NCI-H510A treated with DMSO at 0.1 percent for 48 hours (cell line): ENCODE results near the gene AGPAT1.
"Not testable (repeated sequence)": the region's sequence is repeated elsewhere in the genome, so short reads cannot be mapped to it uniquely, and the experiment has no call there.

Experiments
- DNase-seq: peaks from one replicate; lab custom pipeline; 2025; lab: John Stamatoyannopoulos, UW

AGPAT1 gene, protein sequence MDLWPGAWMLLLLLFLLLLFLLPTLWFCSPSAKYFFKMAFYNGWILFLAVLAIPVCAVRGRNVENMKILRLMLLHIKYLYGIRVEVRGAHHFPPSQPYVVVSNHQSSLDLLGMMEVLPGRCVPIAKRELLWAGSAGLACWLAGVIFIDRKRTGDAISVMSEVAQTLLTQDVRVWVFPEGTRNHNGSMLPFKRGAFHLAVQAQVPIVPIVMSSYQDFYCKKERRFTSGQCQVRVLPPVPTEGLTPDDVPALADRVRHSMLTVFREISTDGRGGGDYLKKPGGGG

GRCh38 chr6:32175711-32176475 is at the start of gene AGPAT1:
TSS of gene AGPAT1 (minus strand) at chr6:32176084. CDS start at chr6:32171496, 4,588 bp downstream.
- peak; percentile 99 for DNase-seq

GRCh38 chr6:32224696-32225095 is 48.8 kb upstream of the AGPAT1 start:
- no peak for DNase-seq

- no peak for DNase-seq
Measured at GRCh38 chr6:32223258-32224235, 47.7 kb upstream of the AGPAT1 start, which contains the start of gene NOTCH4. TSS of gene NOTCH4 (minus strand) at chr6:32224067. CDS start at chr6:32223928, 139 bp downstream.

- DNase-seq = no peak
Measured at GRCh38 chr6:32222333-32223230, 46.7 kb upstream of the AGPAT1 start.

DNA sequence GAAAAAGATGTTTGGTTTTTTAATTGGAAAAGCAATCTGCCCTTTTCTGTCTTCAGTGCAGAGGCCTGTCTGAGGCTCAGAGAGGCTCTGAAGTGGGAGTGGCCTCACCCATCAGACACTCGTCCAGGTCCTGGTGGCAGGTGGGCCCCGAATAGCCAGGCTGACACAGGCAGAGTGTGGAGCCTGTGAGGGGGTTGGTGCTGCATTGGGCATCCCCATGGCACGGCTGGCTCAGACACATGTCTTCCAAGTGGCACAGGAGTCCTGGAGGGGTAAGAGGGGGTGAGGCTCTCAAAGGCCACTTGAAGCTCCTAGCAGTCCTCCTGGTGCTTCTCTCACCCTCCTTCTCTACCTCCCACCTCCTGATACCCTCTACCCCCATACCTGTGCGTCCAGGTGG is 44.1 kb upstream of the AGPAT1 start:
- no peak for DNase-seq

DNA sequence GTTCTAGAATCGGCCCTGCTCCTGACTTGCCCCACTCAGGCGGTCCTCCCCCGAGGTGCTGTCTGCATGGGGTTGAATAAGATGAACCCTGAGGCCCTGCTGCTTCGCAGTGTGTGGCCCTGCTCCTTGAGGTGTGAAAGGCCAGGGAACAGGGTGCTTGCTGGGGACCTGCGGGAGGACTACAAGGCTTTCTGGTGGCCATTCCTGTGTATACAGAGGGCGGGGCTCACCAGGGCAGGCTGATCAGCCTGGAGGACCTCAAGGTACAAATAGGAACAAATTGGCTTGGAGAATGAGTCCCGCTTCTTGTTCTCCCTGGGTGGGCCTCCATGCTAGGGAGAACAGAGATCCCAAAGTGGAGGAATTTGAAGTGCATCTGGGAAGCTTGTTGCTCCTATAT is 42.3 kb upstream of the AGPAT1 start:
- DNase-seq = no peak

DNA sequence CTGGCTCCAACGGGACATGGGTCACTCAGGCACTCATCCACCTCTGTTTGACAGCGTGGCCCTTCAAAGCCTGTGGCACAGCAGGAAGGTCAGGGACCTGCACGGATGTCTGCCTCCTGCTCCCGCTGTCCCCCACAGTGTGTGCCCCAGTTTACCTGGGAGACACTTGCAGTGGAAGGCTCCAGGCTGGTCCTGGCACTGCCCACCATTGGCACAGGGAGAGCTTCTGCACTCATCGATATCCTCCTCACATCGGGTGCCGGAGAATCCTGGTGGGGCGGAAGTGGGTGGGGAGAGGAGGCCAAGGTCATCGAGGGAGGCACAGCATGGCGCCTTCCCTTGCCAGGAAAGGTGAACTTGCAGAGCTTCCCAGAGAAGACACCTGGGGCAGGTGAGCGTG is 41.1 kb upstream of the AGPAT1 start:
- no peak for DNase-seq

DNA sequence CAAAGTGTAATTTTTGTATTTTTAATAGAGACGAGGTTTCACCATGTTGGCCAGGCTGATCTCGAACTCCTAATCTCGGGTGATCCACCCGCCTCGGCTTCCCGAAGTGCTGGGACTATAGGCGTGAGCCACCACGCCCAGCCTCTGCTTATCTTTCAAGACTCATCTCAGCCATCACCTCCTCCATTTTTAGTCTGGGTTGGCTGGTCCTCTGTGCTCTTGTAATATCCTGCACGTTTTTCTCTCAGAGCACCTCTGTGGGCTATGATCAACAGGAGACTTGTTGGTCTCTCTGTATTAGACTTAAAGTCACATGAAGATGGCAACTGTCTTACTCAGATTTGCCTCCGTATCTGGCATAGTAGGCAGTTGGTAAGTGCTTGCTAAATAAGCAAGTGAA is 40.4 kb upstream of the AGPAT1 start:
- DNase-seq = no peak

DNA sequence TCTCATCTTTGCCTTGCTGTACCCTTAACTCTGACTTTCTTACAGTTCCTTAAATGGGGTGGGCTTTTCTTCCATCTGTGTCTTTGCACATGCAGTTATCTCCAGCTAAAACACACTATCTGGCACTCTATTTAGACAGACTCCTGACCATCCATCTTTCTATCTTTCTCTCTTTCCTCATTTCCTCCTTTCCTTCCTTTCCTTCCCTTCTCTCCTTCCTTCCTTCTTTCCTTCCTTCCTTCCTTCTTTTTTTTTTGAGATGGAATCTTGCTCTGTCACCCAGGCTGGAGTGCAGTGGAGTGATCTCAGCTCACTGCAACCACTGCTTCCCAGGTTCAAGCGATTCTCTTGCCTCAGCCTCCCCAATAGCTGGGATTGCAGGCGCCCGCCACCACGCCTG is 39.7 kb upstream of the AGPAT1 start:
- no peak for DNase-seq

- no peak for DNase-seq
Measured at GRCh38 chr6:32214126-32214525, 38.2 kb upstream of the AGPAT1 start.

- DNase-seq = no peak
Measured at GRCh38 chr6:32213649-32214048, 37.8 kb upstream of the AGPAT1 start.

DNA sequence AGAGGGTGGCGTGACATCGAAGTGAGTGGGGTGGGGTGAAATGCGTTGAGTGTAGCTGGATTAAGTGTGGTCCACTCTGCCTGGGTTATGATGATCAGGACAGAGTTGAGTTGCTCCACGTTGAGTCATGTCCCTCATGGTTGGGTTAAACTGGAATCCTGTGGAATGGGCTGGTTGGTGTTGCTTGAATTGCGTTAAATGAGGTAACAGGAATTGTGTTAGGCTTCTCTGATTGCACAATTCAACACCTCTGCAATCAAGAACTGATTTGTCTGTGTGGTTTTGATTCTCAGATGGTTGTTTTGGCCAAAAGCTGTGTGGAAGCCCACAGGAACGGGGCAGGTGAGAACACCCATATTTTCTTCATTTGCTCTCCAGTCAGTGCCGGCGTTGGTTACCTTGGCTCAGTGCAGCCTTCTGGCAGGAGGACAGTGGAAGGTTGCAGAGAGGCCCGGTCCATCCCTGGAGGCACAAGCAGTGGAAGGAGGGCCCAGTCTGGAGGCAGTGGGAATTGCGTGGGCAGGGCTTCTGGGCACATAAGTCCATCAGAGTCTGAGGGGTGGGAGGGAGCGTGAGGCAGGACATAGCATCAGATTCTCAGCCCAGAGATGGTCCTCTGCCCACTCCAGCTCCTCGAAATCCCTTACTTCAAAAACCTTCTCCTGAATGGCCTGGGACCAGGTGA is 36.3 kb upstream of the AGPAT1 start:
- DNase-seq = no peak

DNA sequence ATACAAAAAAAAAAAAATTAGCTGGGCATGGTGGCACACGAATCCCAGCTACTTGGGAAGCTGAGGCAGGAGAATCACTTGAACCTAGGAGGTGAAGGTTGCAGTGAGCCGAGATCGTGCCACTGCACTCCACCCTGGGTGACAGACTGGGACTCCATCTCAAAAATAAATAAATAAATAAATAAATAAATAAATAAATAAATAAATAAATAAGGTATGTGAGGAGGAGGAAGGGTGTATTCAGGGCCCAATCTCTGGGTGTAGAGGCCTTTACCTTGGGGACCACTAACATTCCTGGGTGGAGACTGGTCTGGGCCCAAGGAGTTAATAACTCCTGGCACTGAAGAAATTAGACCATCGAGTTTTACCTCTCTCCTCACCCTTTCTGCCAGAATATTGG is 35.5 kb upstream of the AGPAT1 start:
- not testable (repeated sequence) for DNase-seq

DNA sequence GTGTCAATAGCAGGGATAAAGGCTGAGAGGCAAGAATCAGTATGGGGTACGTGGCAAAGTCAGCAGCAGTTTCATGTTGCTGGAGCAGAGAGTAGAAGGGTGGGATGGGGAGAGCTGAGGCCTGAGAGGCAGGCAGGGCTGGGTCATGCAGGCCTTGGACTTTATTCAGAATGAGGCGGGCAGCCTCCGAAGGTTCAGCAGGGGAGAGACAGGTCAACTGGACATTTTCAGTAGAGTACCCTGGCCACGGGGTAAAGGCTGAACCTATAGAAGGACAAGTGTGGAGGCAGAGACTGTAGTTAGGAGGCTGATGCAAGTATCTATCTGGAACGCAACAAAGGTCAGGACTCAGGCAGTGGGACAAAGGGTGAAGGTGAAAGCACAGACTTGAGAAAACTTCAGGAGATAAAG is 34.3 kb upstream of the AGPAT1 start:
- DNase-seq = no peak

- no peak for DNase-seq
Measured at GRCh38 chr6:32208996-32209395, 33.1 kb upstream of the AGPAT1 start.

DNA sequence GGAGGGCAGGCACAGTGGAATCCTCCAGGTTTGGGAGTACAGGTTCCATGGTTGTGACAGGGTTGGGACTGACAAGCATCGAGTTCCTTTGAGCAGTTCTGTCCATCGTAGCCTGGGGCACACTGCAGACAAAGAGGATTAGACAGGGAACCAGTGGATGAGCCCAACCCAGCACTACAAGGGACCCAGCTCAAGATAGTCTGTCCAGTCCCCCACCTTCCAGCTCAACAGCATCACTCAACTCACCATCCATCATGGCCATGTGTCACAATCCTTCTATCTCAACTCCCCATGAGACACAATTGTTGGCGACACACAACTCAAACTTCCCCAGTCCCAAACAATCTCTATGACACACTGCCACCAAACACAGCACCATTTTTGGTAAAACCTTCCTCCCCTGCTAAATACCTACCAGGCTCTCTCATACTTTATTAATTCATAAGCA is 28.4 kb upstream of the AGPAT1 start:
- DNase-seq = no peak

DNA sequence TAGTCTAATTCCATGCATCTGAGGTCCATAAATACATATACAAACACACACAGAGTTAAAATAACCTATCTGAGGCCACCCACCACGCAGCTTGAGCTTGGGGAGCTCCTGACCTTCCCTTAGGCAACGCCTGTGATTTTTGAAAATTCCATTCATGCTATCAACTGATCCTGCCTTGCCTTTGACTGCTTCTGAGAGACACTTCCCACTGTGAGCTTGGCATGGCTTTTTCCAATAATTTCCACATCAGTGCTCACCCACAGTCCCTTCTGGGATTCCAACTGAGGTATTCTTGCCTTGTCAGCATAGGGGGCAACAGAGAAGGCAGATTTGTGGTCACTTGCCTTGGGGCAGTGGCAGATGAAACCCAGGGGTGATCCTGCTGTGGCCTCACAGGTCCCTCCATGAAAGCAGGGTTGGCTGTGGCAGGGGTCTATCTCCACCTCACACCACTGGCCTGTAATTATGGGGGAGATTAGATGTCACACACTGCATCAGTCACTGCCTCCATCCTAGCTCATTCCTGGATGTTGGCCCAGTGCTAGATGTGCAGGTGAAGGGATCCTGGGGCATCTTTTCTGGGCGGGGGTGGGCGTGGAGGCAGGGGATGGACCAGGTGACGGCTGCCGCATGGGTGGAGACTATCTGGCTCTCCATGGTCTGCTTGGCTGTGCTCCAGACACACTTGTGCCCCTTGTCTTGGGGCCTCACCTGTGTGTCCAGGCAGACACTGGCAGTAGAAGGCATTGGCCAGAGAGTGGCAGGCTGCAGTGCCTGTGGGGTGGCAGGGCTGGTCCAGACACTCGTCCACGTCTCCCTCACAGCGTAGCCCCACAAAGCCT is 27.8 kb upstream of the AGPAT1 start:
- no peak for DNase-seq

DNA sequence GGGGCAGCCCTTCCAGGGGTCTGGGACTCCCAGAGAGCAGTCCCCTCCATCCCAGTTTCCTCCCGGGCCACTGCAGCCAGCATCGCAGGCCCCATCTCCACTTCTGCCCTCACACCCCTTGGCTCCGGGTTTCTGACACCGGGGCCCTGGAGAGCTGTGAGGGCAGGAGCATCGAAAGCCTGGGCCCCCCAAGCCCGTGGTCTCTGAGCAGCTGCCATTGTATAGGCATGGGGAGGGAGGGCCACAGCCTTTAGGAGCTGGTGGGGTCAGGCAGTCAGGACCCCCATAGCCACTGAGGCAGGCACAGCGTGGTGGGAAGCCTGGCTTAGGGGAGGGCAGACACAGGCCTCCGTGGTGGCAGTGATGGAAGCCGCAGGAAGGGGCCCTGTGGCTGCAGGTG is 26.3 kb upstream of the AGPAT1 start:
- no peak for DNase-seq

- DNase-seq = no peak
Measured at GRCh38 chr6:32200711-32201475, 25.0 kb upstream of the AGPAT1 start.
